ENCODE data around the gene TCN1.
A peak's percentile ranks its signal among the peaks of the same experiment; 100 is the strongest.

The TCN1 gene

DNA sequence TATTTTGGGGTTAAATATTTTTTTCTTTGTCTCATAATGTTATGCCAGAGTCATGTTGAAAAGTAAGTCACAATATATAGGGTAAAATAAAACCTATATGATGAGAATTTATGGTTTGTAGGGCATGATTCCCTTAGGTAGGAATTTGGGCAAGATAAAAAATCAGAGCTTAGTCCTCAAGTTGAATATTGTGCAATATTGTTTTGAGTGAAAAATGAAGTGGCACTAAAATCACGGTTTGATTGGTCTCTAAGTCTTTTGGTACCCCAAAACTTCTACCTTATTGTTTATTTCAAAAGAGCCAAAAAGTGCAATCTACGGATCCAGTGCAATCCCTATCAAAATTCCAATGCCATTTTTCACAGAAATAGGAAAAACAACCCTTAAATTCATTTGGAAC is 54.1 kb downstream of the TCN1 start:
- H3K27ac ChIP-seq (ENCODE audit: insufficient read depth, low read depth, low read length, poor library complexity, severe bottlenecking): no peak overlapping the region
- H3K27me3 ChIP-seq (ENCODE audit: control insufficient read depth, insufficient read depth, low read length, poor library complexity, severe bottlenecking): no peaks in the 10 kb centered on the region
- no peaks in the 10 kb centered on the region for H3K4me1 ChIP-seq (ENCODE audit: control insufficient read depth, insufficient read depth, low read length)
- no peaks in the 10 kb centered on the region for H3K9me3 ChIP-seq (ENCODE audit: control insufficient read depth, low read length)
- H3K36me3 ChIP-seq (ENCODE audit: control insufficient read depth, insufficient read depth, low read length): peaks cover 4% of the 10 kb centered on the region
- H3K4me3 ChIP-seq (ENCODE audit: insufficient read depth, low read depth, low read length): no peak overlapping the region
- 89 to 93% methylated on average over 2 of the region's 2 CpGs for WGBS, 2 experiments

DNA sequence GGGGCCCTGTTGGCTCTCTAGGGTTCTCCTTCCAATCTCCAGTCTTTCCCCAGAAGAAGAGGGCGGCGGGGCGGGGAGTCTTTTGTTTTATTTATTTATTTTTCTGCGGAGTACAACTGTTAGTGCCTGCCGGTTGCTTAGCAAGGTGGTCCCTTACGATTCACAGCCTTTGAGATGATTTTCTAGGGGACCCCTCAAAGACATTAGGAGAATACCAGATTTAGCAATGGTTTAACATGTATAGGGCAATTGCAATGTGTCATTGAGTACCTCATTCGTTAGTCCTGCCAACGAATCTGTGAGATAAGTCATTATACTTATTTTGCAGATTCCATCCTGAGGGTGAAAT is 55.4 kb downstream of the TCN1 start:
- Histone ChIP-seq H3K4me3 (ENCODE audit: insufficient read depth, low read depth, low read length) (peak overlapping the region; percentile 96), H3K4me1 (ENCODE audit: control insufficient read depth, insufficient read depth, low read length) (no peaks in the 10 kb centered on the region), H3K27me3 (ENCODE audit: control insufficient read depth, insufficient read depth, low read length, poor library complexity, severe bottlenecking) (no peaks in the 10 kb centered on the region), H3K36me3 (ENCODE audit: control insufficient read depth, insufficient read depth, low read length) (peaks cover 15% of the 10 kb centered on the region), H3K27ac (ENCODE audit: insufficient read depth, low read depth, low read length, poor library complexity, severe bottlenecking) (no peak overlapping the region), H3K9me3 (ENCODE audit: control insufficient read depth, low read length) (no peaks in the 10 kb centered on the region)
- WGBS, 2 experiments: 27 to 35% methylated on average over 8 of the region's 8 CpGs

DNA sequence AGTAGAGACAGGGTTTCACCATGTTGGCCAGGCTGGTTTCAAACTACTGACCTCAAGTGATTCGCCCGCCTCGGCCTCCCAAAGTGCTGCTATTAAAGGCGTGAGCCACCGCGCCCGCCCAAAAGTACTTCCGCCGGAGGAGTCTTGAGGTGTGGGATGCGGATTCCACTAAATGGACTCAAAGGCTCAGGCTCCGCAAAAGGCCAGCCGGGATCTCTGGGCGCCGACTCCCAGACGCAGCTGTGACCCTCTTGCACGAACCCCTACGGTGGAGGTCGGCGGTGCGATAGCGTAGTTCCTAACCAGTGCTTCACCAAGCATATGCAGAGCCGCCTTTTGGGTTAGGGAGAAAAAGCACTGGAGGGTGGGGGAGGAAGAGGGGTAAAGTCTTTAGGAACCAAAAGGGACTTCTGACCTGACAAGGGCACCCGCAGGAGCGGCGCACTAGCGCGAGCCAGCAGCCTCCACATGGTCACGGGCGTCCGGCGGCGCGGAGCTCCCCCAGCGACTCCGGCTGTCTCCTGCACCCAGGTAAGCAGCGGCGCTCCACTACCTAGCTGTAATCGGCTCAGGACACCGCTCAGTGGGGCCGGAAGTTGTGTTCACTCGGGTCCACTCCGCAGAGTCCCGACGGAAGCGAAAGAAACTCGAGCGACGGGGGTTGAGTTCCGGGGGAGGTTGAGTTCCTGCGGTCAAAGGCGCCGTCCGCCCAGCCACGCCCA is 55.9 kb downstream of the TCN1 start, which contains the start of gene MRPL16:
Gene MRPL16 (minus strand): TSS at position 590 of the 722 bp plus-strand sequence. CDS start 120 bp downstream, at position 470.
- peak within 1 kb of the TSS; percentile 36 for H3K27ac ChIP-seq (ENCODE audit: insufficient read depth, low read depth, low read length, poor library complexity, severe bottlenecking)

DNA sequence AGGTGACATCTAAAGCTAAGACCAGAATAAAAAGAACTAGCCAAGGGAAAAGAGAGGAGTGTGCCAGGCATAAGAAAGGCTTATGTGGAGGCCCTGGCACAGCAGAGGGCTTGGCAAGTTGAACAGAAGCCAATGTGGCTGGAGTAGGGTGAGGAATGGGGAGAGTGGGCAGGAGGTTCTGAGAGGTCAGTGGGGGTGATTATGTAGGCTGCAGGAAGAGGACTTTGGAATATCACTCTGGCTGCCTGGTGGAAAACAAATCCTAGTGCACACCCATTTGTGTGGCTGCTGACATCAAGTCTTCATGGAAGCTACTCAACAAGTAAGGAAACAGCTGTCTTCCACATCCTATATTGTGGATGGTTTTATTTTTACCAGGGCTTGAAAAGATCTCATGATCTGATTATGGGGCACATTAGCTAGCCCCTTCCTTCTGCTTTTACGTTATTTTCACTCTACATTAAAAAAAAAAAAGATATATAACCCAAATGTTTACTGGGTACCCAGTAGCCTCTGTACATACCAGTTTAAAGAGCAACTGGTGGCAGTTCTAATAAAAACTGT is 59.2 kb downstream of the TCN1 start:
- WGBS, 2 experiments: 86 to 100% methylated on average over 1 of the region's 1 CpG
- H3K4me3 ChIP-seq (ENCODE audit: insufficient read depth, low read depth, low read length): no peak overlapping the region
- H3K27me3 ChIP-seq (ENCODE audit: control insufficient read depth, insufficient read depth, low read length, poor library complexity, severe bottlenecking): no peaks in the 10 kb centered on the region
- H3K9me3 ChIP-seq (ENCODE audit: control insufficient read depth, low read length): no peaks in the 10 kb centered on the region
- peaks cover 15% of the 10 kb centered on the region for H3K36me3 ChIP-seq (ENCODE audit: control insufficient read depth, insufficient read depth, low read length)
- peaks cover under 1% of the 10 kb centered on the region for H3K4me1 ChIP-seq (ENCODE audit: control insufficient read depth, insufficient read depth, low read length)
- H3K27ac ChIP-seq (ENCODE audit: insufficient read depth, low read depth, low read length, poor library complexity, severe bottlenecking): no peak overlapping the region

More for the DNA sequence above, 55.9 kb downstream of the TCN1 start, which contains the start of gene MRPL16:
- Histone ChIP-seq H3K4me1 (ENCODE audit: control insufficient read depth, insufficient read depth, low read length) (no peaks in the 10 kb centered on the region), H3K27me3 (ENCODE audit: control insufficient read depth, insufficient read depth, low read length, poor library complexity, severe bottlenecking) (no peaks in the 10 kb centered on the region), H3K9me3 (ENCODE audit: control insufficient read depth, low read length) (no peaks in the 10 kb centered on the region), H3K4me3 (ENCODE audit: insufficient read depth, low read depth, low read length) (peak within 1 kb of the TSS; percentile 96), H3K36me3 (ENCODE audit: control insufficient read depth, insufficient read depth, low read length) (peaks cover 15% of the 10 kb centered on the region)
- WGBS, 2 experiments: 1% methylated on average over 54 of the region's 54 CpGs

DNA sequence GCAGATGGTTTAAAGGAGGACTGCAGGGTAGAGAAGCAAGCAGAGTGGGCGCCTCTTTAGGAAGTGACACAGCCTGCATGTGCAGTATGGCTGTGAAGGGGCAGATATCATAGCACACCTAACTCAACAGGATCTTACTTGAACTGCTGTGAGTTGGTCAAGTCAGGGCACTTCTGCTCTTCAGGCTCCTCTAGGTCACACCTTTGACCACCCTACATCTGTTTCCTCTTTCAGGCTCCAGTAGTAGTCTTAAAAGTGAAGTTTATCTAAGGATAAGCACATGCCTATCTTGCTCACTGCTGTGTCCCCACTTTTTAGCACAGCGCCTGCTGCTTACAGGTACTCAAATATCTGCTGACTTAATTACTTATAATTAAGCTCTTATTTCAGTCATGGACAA is 62.2 kb downstream of the TCN1 start:
- WGBS, 2 experiments: 91 to 98% methylated on average over 2 of the region's 2 CpGs
- Histone ChIP-seq H3K4me3 (ENCODE audit: insufficient read depth, low read depth, low read length) (no peak overlapping the region), H3K27ac (ENCODE audit: insufficient read depth, low read depth, low read length, poor library complexity, severe bottlenecking) (no peak overlapping the region), H3K36me3 (ENCODE audit: control insufficient read depth, insufficient read depth, low read length) (peaks cover 15% of the 10 kb centered on the region), H3K4me1 (ENCODE audit: control insufficient read depth, insufficient read depth, low read length) (peaks cover 3% of the 10 kb centered on the region), H3K27me3 (ENCODE audit: control insufficient read depth, insufficient read depth, low read length, poor library complexity, severe bottlenecking) (no peaks in the 10 kb centered on the region), H3K9me3 (ENCODE audit: control insufficient read depth, low read length) (no peaks in the 10 kb centered on the region)
